NT2/D1 (cell line): ENCODE data around the gene RASSF1.

Experiments used
- DNase-seq: peaks from one replicate; pipeline ENCODE4 v3.0.0-alpha.2; 2011; ENCODE audit warnings: low read depth, low spot score
- H3K27me3 ChIP-seq: 2 replicates; pipeline ENCODE4 v1.6.0; 2011; ENCODE audit warnings: mild to moderate bottlenecking; ENCODE audit not compliant: insufficient read length, insufficient read depth
- H3K36me3 ChIP-seq: 2 replicates; pipeline ENCODE4 v1.6.1; 2011; ENCODE audit warnings: mild to moderate bottlenecking, low read length, mixed read lengths; ENCODE audit not compliant: insufficient read depth, insufficient read length
- H3K4me1 ChIP-seq: 2 replicates; pipeline ENCODE4 v1.5.1; 2011; ENCODE audit not compliant: insufficient read depth, insufficient read length
- H3K4me3 ChIP-seq: 2 replicates; pipeline ENCODE4 v1.5.1; 2011; ENCODE audit warnings: low read depth; ENCODE audit not compliant: insufficient read length
- H3K9ac ChIP-seq: 2 replicates; pipeline ENCODE4 v1.6.0; 2011; ENCODE audit warnings: low read depth; ENCODE audit not compliant: insufficient read length
- H3K9me3 ChIP-seq: 2 replicates; pipeline ENCODE4 v1.5.1; 2011; ENCODE audit warnings: mild to moderate bottlenecking, low read length; ENCODE audit not compliant: insufficient read depth
- SUZ12 ChIP-seq: IDR thresholded peaks from 2 replicates; pipeline ENCODE4 v1.6.1; 2011; ENCODE audit not compliant: insufficient read length, insufficient read depth; ENCODE audit errors: extremely low read depth
- YY1 ChIP-seq: IDR thresholded peaks from 2 replicates; pipeline ENCODE4 v1.6.1; 2011; ENCODE audit not compliant: insufficient read length, insufficient read depth
- ZNF274 ChIP-seq: IDR thresholded peaks from 2 replicates; pipeline ENCODE4 v1.6.1; 2011; ENCODE audit warnings: mild to moderate bottlenecking, low read depth, low read length

The RASSF1 gene

DNA sequence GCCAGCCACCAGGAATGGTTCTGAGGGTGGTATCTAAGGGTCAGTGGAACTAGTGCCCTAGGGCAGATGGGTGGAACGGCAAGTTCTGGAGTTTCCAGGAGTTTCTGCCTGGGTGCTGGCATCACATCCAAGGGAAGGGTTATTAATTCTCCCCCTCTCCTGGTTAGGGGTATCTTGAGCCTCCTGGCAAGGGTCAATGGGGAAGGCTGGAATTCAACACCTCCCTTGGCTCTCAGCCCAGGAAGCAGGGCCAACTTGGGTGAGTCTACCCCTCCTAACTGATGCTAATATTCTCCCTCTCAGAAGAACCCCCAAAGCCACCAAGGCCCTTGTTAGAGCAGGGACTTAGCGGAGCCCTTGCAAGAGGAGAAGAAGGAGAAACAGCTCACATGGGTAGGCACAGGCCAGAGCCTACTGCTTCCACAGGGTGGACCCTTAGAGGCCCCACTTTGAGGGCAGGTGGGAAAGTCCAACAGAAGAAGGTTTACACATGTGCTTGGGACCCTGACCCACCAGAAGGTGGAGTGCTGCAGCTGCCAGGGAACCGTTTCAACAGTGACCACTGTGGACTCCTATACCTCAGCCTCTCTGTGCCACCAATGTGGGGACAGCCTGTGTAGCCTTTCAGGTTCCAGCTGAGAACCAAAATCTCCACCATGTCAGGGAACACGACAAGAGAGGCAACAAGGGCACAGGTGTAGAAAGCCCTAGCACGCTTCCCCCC is 15.4 kb upstream of the RASSF1 start:
- peaks cover 3% of the 10 kb centered on the region for H3K27me3 ChIP-seq
- peaks cover 27% of the 10 kb centered on the region for H3K4me1 ChIP-seq
- no peaks in the 10 kb centered on the region for H3K9me3 ChIP-seq
- H3K36me3 ChIP-seq, result peaks cover 69% of the 10 kb centered on the region
- no peak for TF ChIP-seq SUZ12
- no peak for TF ChIP-seq ZNF274
- TF ChIP-seq YY1, result no peak
- H3K9ac ChIP-seq, result peak overlapping the region; percentile 8
- no peak overlapping the region for H3K4me3 ChIP-seq
- no peak for DNase-seq

DNA sequence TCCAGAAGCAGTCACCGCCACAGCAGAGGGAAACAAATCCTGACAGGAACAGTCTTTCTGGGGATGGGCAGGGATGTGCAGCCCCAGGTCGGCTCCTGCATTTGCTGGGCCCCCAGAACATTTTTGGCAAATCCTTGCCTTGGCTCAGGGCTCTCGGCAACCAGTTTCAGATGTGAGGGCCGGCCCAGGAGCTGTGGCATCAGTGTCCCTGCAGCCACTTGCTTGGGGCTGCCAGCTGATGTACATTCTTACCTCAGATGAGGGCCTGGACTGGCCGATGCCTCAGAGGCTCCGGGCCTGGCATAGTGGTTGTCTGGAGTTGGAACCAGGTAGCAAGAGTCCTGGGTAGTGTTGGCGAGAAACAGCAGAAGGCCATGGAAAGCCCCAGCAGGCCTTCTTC is 14.2 kb upstream of the RASSF1 start:
- Histone ChIP-seq H3K9ac (no peak overlapping the region), H3K36me3 (peaks cover 69% of the 10 kb centered on the region), H3K9me3 (no peaks in the 10 kb centered on the region), H3K27me3 (no peaks in the 10 kb centered on the region), H3K4me1 (peaks cover 24% of the 10 kb centered on the region), H3K4me3 (no peak overlapping the region)
- no peak for DNase-seq
- TF ChIP-seq YY1 (no peak), SUZ12 (no peak), ZNF274 (no peak)

DNA sequence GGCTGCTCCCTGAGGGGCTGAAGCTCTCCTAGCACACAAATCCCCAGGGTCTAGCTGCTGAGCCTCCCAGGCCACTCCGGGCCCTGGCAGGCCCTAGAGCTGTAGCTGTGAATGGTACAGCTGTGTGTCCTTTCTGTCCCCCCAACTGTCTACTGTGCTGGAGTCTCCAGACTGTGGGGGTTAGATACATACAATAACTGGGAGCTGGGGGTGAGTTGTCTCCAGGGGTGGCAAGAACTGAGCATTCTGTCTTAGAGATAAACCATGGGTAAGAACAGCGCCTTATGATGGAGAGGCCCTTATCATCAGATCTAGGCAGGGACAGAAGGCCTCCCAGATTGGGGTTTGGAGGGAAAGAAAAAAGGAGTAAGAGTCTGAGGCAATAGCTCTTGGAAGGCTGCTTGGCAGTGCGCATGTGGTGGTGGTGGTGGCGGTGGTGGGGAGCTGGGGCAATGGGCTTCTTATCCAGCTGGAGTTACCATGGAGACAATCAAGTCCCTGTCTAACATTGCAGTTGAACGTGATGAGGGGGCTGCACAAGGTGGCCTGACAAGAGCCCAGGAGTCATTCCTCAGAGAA is 13.6 kb upstream of the RASSF1 start:
- TF ChIP-seq SUZ12, result no peak
- TF ChIP-seq YY1, result no peak
- TF ChIP-seq ZNF274, result no peak
- H3K36me3 ChIP-seq, result peaks cover 73% of the 10 kb centered on the region

DNA sequence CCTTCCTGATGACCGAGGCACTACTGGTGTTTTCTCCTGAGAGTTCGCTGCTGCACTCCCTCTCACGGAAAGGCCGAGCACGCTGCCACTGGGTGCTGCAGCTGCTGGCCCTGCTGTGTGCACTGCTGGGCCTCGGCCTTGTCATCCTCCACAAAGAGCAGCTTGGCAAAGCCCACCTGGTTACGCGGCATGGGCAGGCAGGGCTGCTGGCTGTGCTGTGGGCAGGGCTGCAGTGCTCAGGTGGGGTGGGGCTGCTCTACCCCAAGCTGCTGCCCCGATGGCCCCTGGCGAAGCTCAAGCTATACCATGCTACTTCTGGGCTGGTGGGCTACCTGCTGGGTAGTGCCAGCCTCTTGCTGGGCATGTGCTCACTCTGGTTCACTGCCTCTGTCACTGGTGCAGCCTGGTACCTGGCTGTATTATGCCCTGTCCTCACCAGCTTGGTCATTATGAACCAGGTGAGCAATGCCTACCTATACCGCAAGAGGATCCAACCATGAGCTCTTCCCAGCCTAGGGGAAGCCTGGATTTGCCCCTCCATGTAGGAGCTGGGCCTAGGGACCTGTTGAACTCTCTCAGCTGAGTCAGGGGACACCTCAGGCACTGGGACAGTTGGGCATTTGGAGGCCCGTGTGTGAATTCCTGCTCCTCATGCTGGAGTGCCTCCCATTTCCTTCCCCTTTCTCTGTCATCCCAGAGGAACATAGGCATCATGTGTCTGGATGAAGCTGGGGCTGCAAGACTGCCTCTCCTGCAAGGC is 12.8 kb upstream of the RASSF1 start:
- no peak for TF ChIP-seq SUZ12
- no peak for TF ChIP-seq YY1
- no peak for TF ChIP-seq ZNF274
- H3K36me3 ChIP-seq, result peaks cover 77% of the 10 kb centered on the region
- H3K27me3 ChIP-seq, result no peaks in the 10 kb centered on the region
- no peak overlapping the region for H3K4me3 ChIP-seq
- peak overlapping the region; percentile 17 for H3K9ac ChIP-seq
- peaks cover 22% of the 10 kb centered on the region for H3K4me1 ChIP-seq
- no peaks in the 10 kb centered on the region for H3K9me3 ChIP-seq
- no peak for DNase-seq

More for the DNA sequence above, 13.6 kb upstream of the RASSF1 start:
- H3K4me3 ChIP-seq, result no peak overlapping the region
- H3K9ac ChIP-seq, result no peak overlapping the region
- peaks cover 26% of the 10 kb centered on the region for H3K4me1 ChIP-seq
- no peak for DNase-seq
- H3K9me3 ChIP-seq, result no peaks in the 10 kb centered on the region
- H3K27me3 ChIP-seq, result no peaks in the 10 kb centered on the region

DNA sequence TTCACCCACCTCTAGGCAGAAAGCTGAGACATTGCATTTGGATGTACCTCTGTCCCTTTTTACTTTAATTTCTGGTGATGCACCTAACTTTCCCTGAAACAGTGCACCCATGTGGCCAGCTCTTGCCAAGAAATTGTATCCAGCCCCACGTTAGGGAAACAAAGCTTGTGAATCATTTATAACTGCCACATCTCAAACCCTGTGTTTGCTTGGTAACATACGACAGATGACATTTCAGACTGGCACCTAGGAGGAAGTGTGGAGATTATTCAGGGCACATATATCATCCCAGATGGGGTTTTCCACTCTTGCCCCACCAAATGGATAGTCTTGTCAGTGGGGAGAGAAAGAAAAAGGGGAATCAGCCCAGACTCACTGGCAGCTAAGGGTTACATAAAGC is 12.1 kb upstream of the RASSF1 start:
- Histone ChIP-seq H3K9ac (peak overlapping the region; percentile 17), H3K4me1 (peaks cover 16% of the 10 kb centered on the region), H3K4me3 (no peak overlapping the region), H3K27me3 (no peaks in the 10 kb centered on the region), H3K36me3 (peaks cover 77% of the 10 kb centered on the region), H3K9me3 (no peaks in the 10 kb centered on the region)
- TF ChIP-seq YY1, result no peak
- TF ChIP-seq SUZ12, result no peak
- no peak for TF ChIP-seq ZNF274
- DNase-seq, result no peak

DNA sequence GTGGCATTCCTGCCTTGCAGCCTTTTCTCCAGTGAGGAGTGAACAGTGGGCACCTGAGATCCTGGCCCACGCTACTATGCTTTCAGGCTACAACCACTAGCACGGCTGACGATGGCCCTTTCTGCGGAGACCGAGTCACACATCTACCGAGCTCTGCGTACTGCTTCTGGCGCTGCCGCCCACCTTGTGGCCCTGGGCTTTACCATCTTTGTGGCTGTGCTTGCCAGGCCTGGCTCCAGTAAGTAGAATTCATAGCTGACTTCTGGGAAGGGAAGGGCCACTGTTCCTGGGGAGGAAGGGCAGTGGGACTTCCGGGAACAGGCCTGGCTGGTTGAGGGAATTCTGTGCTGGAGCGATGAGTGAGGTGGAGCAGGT is 10.7 kb upstream of the RASSF1 start:
- no peak for DNase-seq
- Histone ChIP-seq H3K36me3 (peaks cover 68% of the 10 kb centered on the region), H3K4me3 (peak overlapping the region; percentile 100), H3K9me3 (no peaks in the 10 kb centered on the region), H3K9ac (peak overlapping the region; percentile 66), H3K4me1 (peaks cover 9% of the 10 kb centered on the region), H3K27me3 (peaks cover 1% of the 10 kb centered on the region)
- TF ChIP-seq ZNF274 (no peak), YY1 (no peak)
